Activated effector memory CD4-positive, alpha-beta T cell treated with Interleukin-2 at 50 U/mL for 16 hours (primary cell): ENCODE data around the gene SLC35F3.

Experiments used
- DNase-seq: peaks from one replicate; pipeline ENCODE4 v3.0.0-alpha.2; 2020

Gene SLC35F3

GRCh38 chr1:234047123-234047522 is 142.6 kb downstream of the SLC35F3 start:
- DNase-seq: no peak

- DNase-seq: no peak
Observed at GRCh38 chr1:234062166-234062565, 157.7 kb downstream of the SLC35F3 start.

- peak; percentile 34 for DNase-seq
Observed at GRCh38 chr1:234065794-234066447, 161.4 kb downstream of the SLC35F3 start.

- no peak for DNase-seq
Observed at GRCh38 chr1:234067581-234068337, 163.3 kb downstream of the SLC35F3 start.

GRCh38 chr1:234069760-234070159 is 165.3 kb downstream of the SLC35F3 start:
- no peak for DNase-seq

GRCh38 chr1:234072793-234073192 is 168.3 kb downstream of the SLC35F3 start:
- no peak for DNase-seq

- no peak for DNase-seq
Observed at GRCh38 chr1:234078143-234078542, 173.7 kb downstream of the SLC35F3 start.

GRCh38 chr1:234079896-234080295 is 175.4 kb downstream of the SLC35F3 start:
- DNase-seq: no peak

GRCh38 chr1:234083460-234083859 is 179.0 kb downstream of the SLC35F3 start:
- no peak for DNase-seq

- no peak for DNase-seq
Observed at GRCh38 chr1:234089396-234089795, 184.9 kb downstream of the SLC35F3 start.

GRCh38 chr1:234090212-234091064 is 186.0 kb downstream of the SLC35F3 start:
- no peak for DNase-seq

- no peak for DNase-seq
Observed at GRCh38 chr1:234091065-234091401, 186.6 kb downstream of the SLC35F3 start.

- no peak for DNase-seq
Observed at GRCh38 chr1:234091876-234092275, 187.4 kb downstream of the SLC35F3 start.

- DNase-seq: no peak
Observed at GRCh38 chr1:234093107-234093506, 188.6 kb downstream of the SLC35F3 start.

GRCh38 chr1:234093741-234094140 is 189.3 kb downstream of the SLC35F3 start:
- no peak for DNase-seq

- no peak for DNase-seq
Observed at GRCh38 chr1:234094172-234094571, 189.7 kb downstream of the SLC35F3 start.

- no peak for DNase-seq
Observed at GRCh38 chr1:234096161-234096770, 191.8 kb downstream of the SLC35F3 start.

GRCh38 chr1:234102583-234102982 is 198.1 kb downstream of the SLC35F3 start:
- no peak for DNase-seq

- no peak for DNase-seq
Observed at GRCh38 chr1:234103198-234103597, 198.7 kb downstream of the SLC35F3 start.

- no peak for DNase-seq
Observed at GRCh38 chr1:234106032-234106431, 201.6 kb downstream of the SLC35F3 start.

- no peak for DNase-seq
Observed at GRCh38 chr1:234107416-234108021, 203.0 kb downstream of the SLC35F3 start.

GRCh38 chr1:234108921-234109320 is 204.4 kb downstream of the SLC35F3 start:
- no peak for DNase-seq

GRCh38 chr1:234109840-234110239 is 205.4 kb downstream of the SLC35F3 start:
- DNase-seq: no peak
